ENCODE results near the gene TRPM4.

GRCh38 chr19:49222528-49222927 is 64.9 kb downstream of the TRPM4 start:
- TF ChIP-seq POLR2A (IDR thresholded peaks at IDR 0.05) (no peak), POLR2AphosphoS5 (IDR thresholded peaks at IDR 0.05) (no peak), CTCF (IDR thresholded peaks at IDR 0.05) (no peak)

Data from gastroesophageal sphincter (tissue), 3 donors.